Stomach smooth muscle (tissue), 2 donors: Measurements from ENCODE around the gene GGA2.

Source experiments
- H3K27ac ChIP-seq: one replicate; pipeline ENCODE4 v1.7.0; 2013; ENCODE audit warnings: mild to moderate bottlenecking, low read length, inconsistent platforms
- H3K27me3 ChIP-seq, 2 donors: one replicate each; pipeline ENCODE4 v1.7.0; 2013; ENCODE audit warnings: low read length in 2 of 2; ENCODE audit not compliant: insufficient read depth in 2 of 2, control insufficient read depth in 1 of 2
- H3K36me3 ChIP-seq, 2 donors: one replicate each; pipeline ENCODE4 v1.7.0; 2013; ENCODE audit warnings: low read length in 2 of 2; ENCODE audit not compliant: control insufficient read depth in 2 of 2, insufficient read depth in 2 of 2
- H3K4me1 ChIP-seq: one replicate; pipeline ENCODE4 v1.7.0; 2013; ENCODE audit warnings: low read length; ENCODE audit not compliant: control insufficient read depth, insufficient read depth
- H3K4me3 ChIP-seq, 2 donors: one replicate each; pipeline ENCODE4 v1.7.0; 2013; ENCODE audit warnings: low read length in 2 of 2
- H3K9ac ChIP-seq, 2 donors: one replicate each; pipeline ENCODE4 v1.7.0; 2013; ENCODE audit warnings: low read length in 2 of 2, mild to moderate bottlenecking in 1 of 2
- H3K9me3 ChIP-seq, 2 donors: one replicate each; pipeline ENCODE4 v1.7.0; 2013; ENCODE audit warnings: low read length in 2 of 2; ENCODE audit not compliant: control insufficient read depth in 2 of 2
- donor health status: healthy.
- donor health status: Pancreatic carcinoma.

Gene GGA2

DNA sequence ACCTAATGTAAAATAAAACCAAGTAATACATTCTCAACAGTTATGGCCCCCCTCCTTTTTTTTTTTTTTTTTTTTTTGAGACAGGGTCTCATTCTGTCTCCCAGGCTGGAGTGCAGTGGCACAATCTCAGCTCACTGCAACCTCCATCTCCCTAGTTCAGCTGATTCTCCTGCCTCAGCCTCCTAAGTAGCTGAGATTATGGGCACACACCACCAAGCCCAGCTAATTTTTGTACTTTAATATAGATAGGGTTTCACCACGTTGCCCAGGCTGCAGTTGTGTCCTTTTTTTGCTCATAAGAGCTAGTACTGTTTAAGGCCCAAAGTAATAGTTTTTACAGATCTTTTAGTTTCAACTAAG is 28.6 kb upstream of the GGA2 start:
- peaks cover 26 to 31% of the 10 kb centered on the region in 2 donors for H3K36me3 ChIP-seq
- H3K4me1 ChIP-seq, result no peaks in the 10 kb centered on the region
- no peaks in the 10 kb centered on the region for H3K9me3 ChIP-seq
- no peak overlapping the region for H3K9ac ChIP-seq
- no peak overlapping the region for H3K4me3 ChIP-seq
- H3K27ac ChIP-seq, result no peak overlapping the region
- H3K27me3 ChIP-seq, result no peaks in the 10 kb centered on the region

DNA sequence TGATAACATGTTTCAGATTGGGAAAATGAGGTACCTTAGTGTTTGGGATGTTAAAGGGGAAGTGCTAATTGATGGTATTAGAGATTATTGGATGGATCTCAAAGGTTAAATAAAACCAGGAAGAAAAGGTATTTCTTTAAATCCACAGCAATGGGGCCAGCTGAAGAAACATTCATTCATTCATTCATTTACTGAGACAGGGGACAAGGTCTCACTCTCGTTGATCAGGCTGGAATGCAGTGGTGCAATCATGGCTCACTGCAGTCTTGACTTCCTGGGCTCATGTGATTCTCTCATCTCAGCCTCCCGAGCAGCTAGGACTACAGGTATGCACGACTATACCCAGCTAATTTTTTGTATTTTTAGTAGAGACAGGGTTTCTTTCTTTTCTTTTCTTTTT is 27.1 kb upstream of the GGA2 start:
- H3K4me1 ChIP-seq, result no peaks in the 10 kb centered on the region
- H3K9me3 ChIP-seq, result no peaks in the 10 kb centered on the region
- no peak overlapping the region for H3K4me3 ChIP-seq
- H3K27me3 ChIP-seq, result no peaks in the 10 kb centered on the region
- no peak overlapping the region for H3K27ac ChIP-seq
- no peak overlapping the region for H3K9ac ChIP-seq
- peaks cover 24 to 31% of the 10 kb centered on the region in 2 donors for H3K36me3 ChIP-seq

DNA sequence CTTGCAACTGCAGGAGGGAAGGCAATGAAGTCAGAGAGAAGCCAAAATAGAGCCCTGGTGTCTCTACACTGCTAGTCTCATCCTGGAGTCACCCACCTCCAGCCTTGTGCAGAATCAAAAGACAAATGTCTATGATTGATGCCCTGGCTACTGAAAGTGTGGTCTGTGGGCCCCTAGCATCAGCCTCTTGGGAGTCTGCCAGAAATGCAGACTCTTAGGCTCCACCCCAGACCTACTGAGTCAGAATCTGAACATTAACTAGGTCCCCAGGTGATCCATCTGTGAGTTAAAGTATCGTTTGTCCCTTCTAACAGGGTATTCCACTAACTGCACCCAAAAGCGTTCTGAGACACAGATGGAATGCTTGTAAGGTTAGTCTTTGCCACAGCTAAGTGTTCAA is 25.6 kb upstream of the GGA2 start:
- Histone ChIP-seq H3K9me3 (no peaks in the 10 kb centered on the region), H3K4me1 (no peaks in the 10 kb centered on the region), H3K36me3 (peaks cover 29 to 33% of the 10 kb centered on the region in 2 donors), H3K9ac (no peak overlapping the region), H3K27ac (no peak overlapping the region), H3K4me3 (no peak overlapping the region), H3K27me3 (no peaks in the 10 kb centered on the region)

DNA sequence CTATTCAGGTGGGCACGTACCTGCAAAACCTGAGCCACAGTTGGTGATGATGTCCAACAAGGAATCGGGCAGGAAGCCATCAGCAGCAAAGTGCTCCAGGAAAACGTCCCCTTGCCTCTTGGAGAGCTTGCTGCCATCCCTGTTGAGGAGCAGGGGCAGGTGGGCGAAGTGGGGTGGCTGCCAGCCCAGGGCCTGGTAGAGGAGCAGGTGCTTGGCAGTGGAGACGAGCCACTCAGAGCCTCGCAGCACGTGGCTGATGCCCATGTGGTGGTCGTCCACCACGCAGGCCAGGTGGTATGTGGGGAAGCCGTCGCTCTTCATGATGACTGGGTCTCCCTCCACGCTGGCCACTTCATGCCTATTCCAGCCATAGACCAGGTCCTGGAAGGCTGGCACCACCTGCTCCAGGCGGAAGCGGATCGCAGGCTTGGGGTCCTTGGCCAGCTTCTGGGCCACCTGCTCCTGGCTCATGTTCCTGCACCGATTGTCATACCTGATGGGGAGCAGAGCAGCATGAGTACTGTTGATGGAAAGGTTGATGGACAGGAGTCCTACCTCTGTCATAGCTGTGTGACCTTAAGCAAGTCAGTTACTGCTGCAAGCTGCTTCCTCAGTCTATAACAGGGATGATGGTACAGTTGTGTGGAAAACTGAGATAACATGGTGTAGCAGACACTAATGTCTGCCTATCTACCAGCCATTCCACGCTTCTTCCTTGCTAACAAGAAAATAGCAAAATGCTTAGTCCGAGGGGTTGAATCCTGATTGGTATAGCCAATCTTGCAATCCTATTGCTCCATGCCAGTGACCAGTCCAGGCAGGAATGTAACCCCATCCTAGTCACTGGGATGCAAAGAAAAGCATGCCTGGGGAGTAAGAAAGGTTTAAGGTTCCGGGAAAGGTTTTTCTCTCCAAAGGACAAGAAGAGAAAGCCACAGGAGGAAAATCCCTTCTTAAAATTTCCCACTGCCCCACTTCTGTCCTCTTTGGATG is 24.9 kb upstream of the GGA2 start:
- Histone ChIP-seq H3K9ac (no peak overlapping the region), H3K36me3 (peaks cover 26 to 29% of the 10 kb centered on the region in 2 donors), H3K27me3 (no peaks in the 10 kb centered on the region), H3K4me1 (no peaks in the 10 kb centered on the region), H3K27ac (no peak overlapping the region), H3K4me3 (no peak overlapping the region), H3K9me3 (no peaks in the 10 kb centered on the region)

DNA sequence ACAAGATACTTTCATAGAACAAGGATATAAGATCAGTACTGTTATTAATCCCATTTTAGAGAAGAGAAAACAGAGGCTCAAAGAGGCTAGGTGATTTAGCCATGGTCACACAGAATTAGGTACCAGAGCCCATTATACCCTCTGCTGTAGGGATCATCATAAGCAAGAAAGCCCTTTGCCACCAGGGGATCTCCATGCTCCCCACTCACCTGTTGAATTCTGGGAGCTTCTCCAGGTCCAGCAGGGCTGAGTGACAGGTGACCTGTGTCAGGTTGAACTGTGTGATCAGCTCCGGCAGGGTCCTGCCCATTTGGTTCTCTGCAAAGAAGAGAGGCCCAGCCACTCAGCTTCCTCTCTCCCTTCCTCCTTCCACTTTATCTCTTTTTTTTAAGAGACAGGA is 22.2 kb upstream of the GGA2 start:
- peaks cover 38 to 49% of the 10 kb centered on the region in 2 donors for H3K36me3 ChIP-seq
- no peak overlapping the region for H3K27ac ChIP-seq
- no peaks in the 10 kb centered on the region for H3K9me3 ChIP-seq
- no peaks in the 10 kb centered on the region for H3K4me1 ChIP-seq
- no peak overlapping the region for H3K4me3 ChIP-seq
- no peak overlapping the region for H3K9ac ChIP-seq
- H3K27me3 ChIP-seq, result no peaks in the 10 kb centered on the region

DNA sequence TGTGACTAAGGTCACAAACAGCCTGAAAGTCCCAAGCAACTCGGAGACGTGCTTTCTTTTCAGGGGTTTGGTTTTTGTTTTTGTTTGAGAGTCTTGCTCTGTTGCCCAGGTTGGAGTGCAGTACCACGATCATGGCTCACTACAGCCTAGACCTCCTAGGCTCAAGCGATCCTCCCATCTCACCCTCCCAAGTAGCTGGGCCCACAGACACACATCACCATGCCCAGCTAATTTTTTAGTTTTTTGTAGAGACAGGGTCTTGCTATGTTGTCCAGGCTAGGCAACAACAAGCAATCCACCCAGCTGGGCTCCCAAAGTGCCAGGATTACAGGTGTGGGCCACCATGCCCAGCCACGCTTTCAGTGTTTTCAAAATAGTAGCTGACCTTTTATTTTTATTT is 19.8 kb upstream of the GGA2 start:
- H3K27ac ChIP-seq, result no peak overlapping the region
- H3K27me3 ChIP-seq, result no peaks in the 10 kb centered on the region
- H3K9me3 ChIP-seq, result no peaks in the 10 kb centered on the region
- peaks cover 32 to 46% of the 10 kb centered on the region in 2 donors for H3K36me3 ChIP-seq
- H3K9ac ChIP-seq, result no peak overlapping the region
- no peak overlapping the region for H3K4me3 ChIP-seq
- no peaks in the 10 kb centered on the region for H3K4me1 ChIP-seq

DNA sequence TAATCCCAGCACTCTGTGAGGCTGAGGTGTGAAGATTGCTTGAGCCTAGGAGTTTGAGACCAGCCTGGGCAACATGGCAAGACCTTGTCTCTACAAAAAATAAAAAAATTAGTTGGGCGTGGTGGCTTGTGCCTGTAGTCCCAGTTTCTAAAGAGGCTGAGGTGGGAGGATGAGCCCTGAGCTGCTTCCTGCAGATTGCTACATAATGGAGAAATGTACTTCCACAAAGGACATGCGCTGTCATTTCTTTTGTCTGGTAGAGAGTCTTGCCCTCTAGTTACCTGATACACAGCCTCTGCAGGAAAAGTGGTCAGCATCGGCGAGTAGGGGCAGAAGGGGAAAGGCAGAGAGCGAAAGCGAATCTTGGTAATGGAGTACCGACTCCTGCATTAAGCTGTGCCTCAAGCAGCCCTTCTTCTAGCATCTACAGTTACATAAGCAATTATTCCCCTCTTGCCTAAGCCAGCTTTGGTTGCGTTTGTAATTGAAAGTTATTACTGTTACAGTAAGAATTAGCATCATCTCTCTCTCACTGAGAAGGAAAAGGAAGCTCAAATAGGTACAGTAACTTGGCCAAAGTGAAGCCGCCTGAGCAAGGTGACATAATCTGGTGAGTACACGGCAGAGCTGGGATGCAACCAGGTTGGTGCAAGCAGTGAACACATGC is 18.5 kb upstream of the GGA2 start:
- Histone ChIP-seq H3K9me3 (no peaks in the 10 kb centered on the region), H3K27me3 (no peaks in the 10 kb centered on the region), H3K9ac (no peak overlapping the region), H3K4me1 (no peaks in the 10 kb centered on the region), H3K27ac (no peak overlapping the region), H3K36me3 (peaks cover 29 to 44% of the 10 kb centered on the region in 2 donors), H3K4me3 (no peak overlapping the region)

DNA sequence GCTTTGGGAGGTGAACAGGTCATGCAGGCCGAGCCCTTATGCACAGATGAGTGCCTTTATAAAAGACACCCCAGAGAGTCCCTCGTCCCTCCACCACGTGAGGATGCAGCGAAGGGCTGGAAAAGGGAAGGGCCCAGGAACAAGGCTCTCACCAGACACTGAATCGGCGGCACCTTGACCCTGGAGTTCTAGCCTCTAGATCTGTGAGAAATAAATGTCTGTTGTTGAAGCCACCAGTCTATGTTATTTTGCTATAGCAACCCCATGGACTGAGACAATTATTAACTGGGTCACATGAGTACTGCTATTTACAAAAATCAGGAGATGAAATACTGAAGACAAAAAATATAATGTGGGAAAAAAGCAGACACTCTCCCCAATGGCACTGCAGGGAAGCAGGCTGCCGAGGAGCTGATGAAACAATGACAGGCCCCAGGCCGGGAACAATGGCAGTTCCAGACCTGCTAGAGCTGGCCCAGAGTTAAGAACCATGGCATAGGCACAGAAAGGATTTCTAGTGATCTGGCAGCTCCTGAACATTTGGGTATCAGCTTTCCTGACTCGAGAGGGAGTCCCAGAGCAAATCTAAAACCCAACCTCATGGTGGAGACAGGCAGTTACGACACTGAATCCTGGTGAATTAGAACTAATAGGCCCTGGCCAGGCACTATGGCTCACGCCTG is 17.8 kb upstream of the GGA2 start:
- Histone ChIP-seq H3K9ac (no peak overlapping the region), H3K36me3 (peaks cover 29 to 47% of the 10 kb centered on the region in 2 donors), H3K27me3 (no peaks in the 10 kb centered on the region), H3K27ac (no peak overlapping the region), H3K4me3 (no peak overlapping the region), H3K9me3 (no peaks in the 10 kb centered on the region), H3K4me1 (no peaks in the 10 kb centered on the region)

DNA sequence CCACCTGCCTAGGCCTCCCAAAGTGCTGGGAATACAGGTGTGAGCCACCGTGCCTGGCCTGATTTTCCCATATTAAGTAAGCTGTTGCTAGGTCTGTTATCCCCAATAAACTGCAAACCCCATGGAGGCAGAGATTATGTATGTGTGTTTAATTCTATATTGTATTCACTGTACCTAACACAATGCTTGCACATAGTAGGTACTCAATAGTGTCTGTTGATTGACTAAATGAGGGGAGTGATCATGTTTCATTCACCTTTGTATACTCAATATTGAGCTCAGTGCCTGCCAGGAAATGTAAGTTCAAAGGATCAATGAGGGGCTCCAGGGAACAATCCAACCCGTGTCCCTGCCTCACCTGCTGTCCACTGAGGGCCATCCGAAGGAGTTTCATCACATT is 14.6 kb upstream of the GGA2 start:
- Histone ChIP-seq H3K9ac (no peak overlapping the region), H3K4me1 (no peaks in the 10 kb centered on the region), H3K9me3 (no peaks in the 10 kb centered on the region), H3K27ac (no peak overlapping the region), H3K36me3 (peaks cover 35 to 50% of the 10 kb centered on the region in 2 donors), H3K4me3 (no peak overlapping the region), H3K27me3 (no peaks in the 10 kb centered on the region)

DNA sequence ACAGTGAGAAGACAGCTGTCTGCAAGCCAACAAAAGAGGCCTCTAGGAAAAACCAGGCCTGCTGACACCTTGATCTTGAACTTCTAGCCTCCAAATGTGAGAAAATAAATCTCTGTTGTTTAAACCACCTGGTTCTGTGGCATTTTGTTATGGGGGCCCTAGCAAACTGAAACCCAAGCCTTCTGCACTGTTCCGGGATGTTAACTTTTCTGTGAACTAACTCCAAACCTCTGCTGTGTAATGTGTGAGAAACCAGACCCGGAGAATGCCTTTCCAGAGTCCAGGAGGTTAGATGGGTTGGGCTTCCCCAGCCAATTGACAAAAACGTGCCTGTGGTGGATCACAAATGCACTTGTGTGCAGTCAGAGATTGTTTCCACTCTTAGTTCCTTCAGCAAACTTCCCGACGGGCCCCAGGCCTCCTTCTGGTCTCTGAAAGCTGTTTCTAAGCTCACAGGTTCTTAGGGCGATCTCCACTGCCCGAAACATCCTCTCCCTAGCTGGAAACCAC is 13.6 kb upstream of the GGA2 start:
- no peak overlapping the region for H3K4me3 ChIP-seq
- H3K9me3 ChIP-seq, result no peaks in the 10 kb centered on the region
- no peaks in the 10 kb centered on the region for H3K4me1 ChIP-seq
- peaks cover 33 to 45% of the 10 kb centered on the region in 2 donors for H3K36me3 ChIP-seq
- no peak overlapping the region for H3K9ac ChIP-seq
- no peak overlapping the region for H3K27ac ChIP-seq
- H3K27me3 ChIP-seq, result no peaks in the 10 kb centered on the region
